Progenitor cell of endocrine pancreas (in vitro differentiated cells): Measurements from ENCODE around the gene CPA1. TPM values are rescaled to one million over a fixed set of nuclear protein-coding genes. Genes with fewer than 3 reads are reported as not detected.

Experiments
- DNase-seq: peaks from one replicate; pipeline ENCODE4 v3.0.0; 2021; ENCODE audit warnings: low spot score; ENCODE audit not compliant: unreplicated experiment
- H3K27ac Mint-ChIP-seq: 2 replicates; pipeline ENCODE4 v1.8.0; 2021; ENCODE audit warnings: mild to moderate bottlenecking, moderate library complexity, mixed read lengths
- H3K27me3 Mint-ChIP-seq: 2 replicates; pipeline ENCODE4 v1.8.0; 2021; ENCODE audit warnings: mixed read lengths
- H3K36me3 Mint-ChIP-seq: 2 replicates; pipeline ENCODE4 v1.8.0; 2022; ENCODE audit warnings: mixed read lengths; ENCODE audit not compliant: insufficient read depth
- H3K4me1 Mint-ChIP-seq: 2 replicates; pipeline ENCODE4 v1.8.0; 2021; ENCODE audit warnings: low read depth, mixed read lengths
- H3K4me3 Mint-ChIP-seq: 2 replicates; pipeline ENCODE4 v1.8.0; 2021; ENCODE audit warnings: low read depth, mild to moderate bottlenecking, moderate library complexity, mixed read lengths
- H3K9me3 Mint-ChIP-seq: 2 replicates; pipeline ENCODE4 v1.8.0; 2021; ENCODE audit warnings: low read depth, mixed read lengths
- CTCF ChIP-seq: fragments of 200-600 bp; sonication (generic); IDR thresholded peaks from one replicate; pipeline ENCODE4 v1.5.0; 2021; ENCODE audit warnings: antibody characterized with exemption, mild to moderate bottlenecking; ENCODE audit not compliant: unreplicated experiment
- total RNA-seq: library from RNA; stranded (reverse); gene quantifications from 2 replicates; pipeline ENCODE4 v1.2.1, GENCODE V29; 2021

The CPA1 gene
- total RNA-seq, 1 donor from 2014 or later = 17.8 TPM

DNA sequence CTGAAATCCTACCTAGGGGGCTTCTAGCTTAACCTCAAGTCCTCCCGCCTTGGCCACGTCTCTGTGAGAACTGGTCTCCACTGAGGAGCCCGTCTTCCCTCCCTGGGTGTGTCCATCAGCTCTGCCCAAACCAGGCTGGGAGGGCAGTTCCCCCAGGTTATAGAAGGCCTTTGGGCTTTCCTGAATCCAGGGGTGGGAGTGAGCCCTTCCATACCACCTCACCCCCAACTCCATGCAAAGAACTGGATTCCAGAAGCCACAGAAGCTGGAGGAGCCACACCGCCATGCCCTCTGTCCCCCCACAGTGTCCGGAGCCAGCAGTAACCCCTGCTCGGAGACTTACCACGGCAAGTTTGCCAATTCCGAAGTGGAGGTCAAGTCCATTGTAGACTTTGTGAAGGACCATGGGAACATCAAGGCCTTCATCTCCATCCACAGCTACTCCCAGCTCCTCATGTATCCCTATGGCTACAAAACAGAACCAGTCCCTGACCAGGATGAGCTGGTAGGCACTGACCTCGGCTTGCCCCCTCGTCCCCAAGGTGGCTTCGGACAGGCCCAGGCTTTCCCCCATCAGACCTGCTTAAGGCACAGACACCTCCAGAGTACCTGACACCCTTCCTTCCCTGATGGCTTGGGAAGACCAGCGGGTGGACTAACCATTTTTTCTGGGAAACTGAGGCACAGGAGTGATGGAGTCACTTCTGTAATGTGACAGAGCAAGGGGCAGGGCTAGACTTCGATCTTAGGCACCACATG is 4.7 kb downstream of the CPA1 start:
- no peak for DNase-seq
- no peak overlapping the region for H3K27ac Mint-ChIP-seq
- no peak for TF ChIP-seq CTCF
- H3K4me3 Mint-ChIP-seq = no peak overlapping the region
- peaks cover 7% of the 10 kb centered on the region for H3K4me1 Mint-ChIP-seq
- H3K27me3 Mint-ChIP-seq = no peaks in the 10 kb centered on the region
- peaks cover 8% of the 10 kb centered on the region for H3K9me3 Mint-ChIP-seq
- peaks cover 6% of the 10 kb centered on the region for H3K36me3 Mint-ChIP-seq

DNA sequence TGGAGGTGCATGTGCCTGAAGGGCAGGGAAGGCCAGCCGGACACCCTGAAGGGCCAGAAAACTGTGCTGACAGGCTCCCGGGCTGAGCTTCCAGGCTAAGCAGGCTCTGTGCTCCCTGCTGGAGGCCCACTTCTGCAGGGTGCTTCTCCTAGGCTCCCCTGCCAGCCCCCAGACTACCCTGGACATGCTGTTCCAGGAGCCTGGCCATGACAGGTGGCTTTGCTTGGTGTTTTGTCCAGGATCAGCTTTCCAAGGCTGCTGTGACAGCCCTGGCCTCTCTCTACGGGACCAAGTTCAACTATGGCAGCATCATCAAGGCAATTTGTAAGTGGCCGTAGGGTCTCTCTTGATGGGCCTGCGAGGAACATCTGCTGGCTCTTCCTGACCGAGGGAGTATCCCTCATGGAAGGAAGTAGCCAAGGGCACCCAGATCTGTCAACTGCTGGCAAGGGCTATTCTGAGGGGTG is 5.3 kb downstream of the CPA1 start:
- TF ChIP-seq CTCF = no peak

DNA sequence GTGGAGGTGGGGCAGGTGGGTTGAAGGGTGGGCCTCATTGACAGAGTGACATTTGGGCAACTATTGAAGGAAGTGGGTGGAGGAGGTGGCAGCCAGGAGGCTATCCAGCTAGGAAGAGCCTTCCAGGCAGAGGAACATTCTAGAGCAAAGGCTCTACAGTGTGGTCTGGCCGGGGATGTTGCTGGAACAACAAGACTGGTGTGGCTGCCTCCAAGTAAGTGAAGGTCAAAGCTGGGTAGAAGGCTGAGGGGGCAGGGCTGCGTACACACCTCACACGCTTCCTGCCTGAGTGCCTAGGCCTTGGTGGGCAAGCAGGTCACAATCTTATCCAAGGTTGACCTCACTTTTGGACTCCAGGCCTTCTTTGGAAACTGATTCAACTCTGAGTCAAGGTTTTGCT is 6.6 kb downstream of the CPA1 start:
- no peak for TF ChIP-seq CTCF
- H3K4me1 Mint-ChIP-seq = peaks cover 2% of the 10 kb centered on the region
- no peak overlapping the region for H3K4me3 Mint-ChIP-seq
- DNase-seq = no peak
- peaks cover 8% of the 10 kb centered on the region for H3K9me3 Mint-ChIP-seq
- H3K36me3 Mint-ChIP-seq = peaks cover 6% of the 10 kb centered on the region
- H3K27ac Mint-ChIP-seq = no peak overlapping the region
- H3K27me3 Mint-ChIP-seq = no peaks in the 10 kb centered on the region

More for the DNA sequence above, 5.3 kb downstream of the CPA1 start:
- H3K4me3 Mint-ChIP-seq = no peak overlapping the region
- peaks cover under 1% of the 10 kb centered on the region for H3K4me1 Mint-ChIP-seq
- peaks cover 8% of the 10 kb centered on the region for H3K9me3 Mint-ChIP-seq
- no peak for DNase-seq
- H3K36me3 Mint-ChIP-seq = peaks cover 6% of the 10 kb centered on the region
- no peak overlapping the region for H3K27ac Mint-ChIP-seq
- H3K27me3 Mint-ChIP-seq = no peaks in the 10 kb centered on the region

GRCh38 chr7:130387306-130387627 is 7.0 kb downstream of the CPA1 start:
- DNase-seq = no peak
- Mint-ChIP-seq H3K4me3 (no peak overlapping the region), H3K4me1 (peaks cover 4% of the 10 kb centered on the region), H3K36me3 (peaks cover 6% of the 10 kb centered on the region), H3K9me3 (peaks cover 8% of the 10 kb centered on the region), H3K27ac (no peak overlapping the region), H3K27me3 (no peaks in the 10 kb centered on the region)
- no peak for TF ChIP-seq CTCF

GRCh38 chr7:130387628-130388403 is 7.5 kb downstream of the CPA1 start:
- Mint-ChIP-seq H3K4me1 (peaks cover 9% of the 10 kb centered on the region), H3K27ac (no peak overlapping the region), H3K36me3 (peaks cover 6% of the 10 kb centered on the region), H3K9me3 (peaks cover 8% of the 10 kb centered on the region), H3K4me3 (no peak overlapping the region), H3K27me3 (no peaks in the 10 kb centered on the region)
- no peak for DNase-seq
- TF ChIP-seq CTCF = no peak
